Measurements from ENCODE around the gene GOLGA3. TPM values are rescaled to one million over a fixed set of nuclear protein-coding genes. Genes with fewer than 3 reads are reported as not detected.
"Not testable (repeated sequence)": the region's sequence is repeated elsewhere in the genome, so short reads cannot be mapped to it uniquely, and the experiment has no call there.

GOLGA3 gene
- total RNA-seq (10 to 100 TPM; 72.3 to 95.2 TPM), polyA plus RNA-seq (ENCODE audit: insufficient read depth, low read depth, low replicate concordance) (30.4 TPM)
- long read RNA-seq, donor 1, partial matches to known transcripts = 6 of 6 reads
- long read RNA-seq, donor 1, other reads (novel, unspliced or antisense) = 0 of 6 reads
- long read RNA-seq, donor 2 = 0 reads

- intact Hi-C loops (cut with DNase I; ENCODE audit: low total_unique reads) = no loop called here
- TF ChIP-seq POLR2A (IDR thresholded peaks at IDR 0.05) = no peak
- no peak for TF ChIP-seq CTCF (IDR thresholded peaks at IDR 0.05)
- peak; percentile 97 for DNase-seq
- Histone ChIP-seq H3K36me3 (ENCODE audit: low read depth, missing control alignments) (no peaks in the 10 kb centered on the region), H3K27me3 (no peaks in the 10 kb centered on the region), H3K4me1 (peaks cover 13% of the 10 kb centered on the region), H3K4me3 (peak within 1 kb of the TSS; percentile 90), H3K9me3 (no peaks in the 10 kb centered on the region), H3K27ac (peak within 1 kb of the TSS; percentile 98)
- 4 to 5% methylated on average over 14 to 74 of the region's 78 CpGs for WGBS, 2 donors
Observed at GRCh38 chr12:132828706-132829534, at the start of gene GOLGA3. GOLGA3 (minus strand) TSS chr12:132828869; CDS start chr12:132822128, 6,741 bp downstream.

GRCh38 chr12:132874620-132875019, 46.0 kb upstream of the GOLGA3 start:
- WGBS, 2 donors = 94% methylated on average over 6 to 21 of the region's 21 CpGs
- H3K27ac ChIP-seq; intact Hi-C loops (cut with DNase I; ENCODE audit: low total_unique reads); H3K9me3 ChIP-seq; H3K27me3 ChIP-seq; H3K36me3 ChIP-seq (ENCODE audit: low read depth, missing control alignments); H3K4me3 ChIP-seq; H3K4me1 ChIP-seq; DNase-seq: not testable (repeated sequence)

- Histone ChIP-seq H3K9me3 (no peaks in the 10 kb centered on the region), H3K4me3 (no peak overlapping the region), H3K36me3 (ENCODE audit: low read depth, missing control alignments) (no peaks in the 10 kb centered on the region), H3K27ac (no peak overlapping the region), H3K27me3 (no peaks in the 10 kb centered on the region), H3K4me1 (no peaks in the 10 kb centered on the region)
- DNase-seq = no peak
- intact Hi-C loops (cut with DNase I; ENCODE audit: low total_unique reads) = no loop called here
- WGBS, 2 donors = 97% methylated on average over 9 to 11 of the region's 11 CpGs
- TF ChIP-seq CTCF (IDR thresholded peaks at IDR 0.05) = no peak
- no peak for TF ChIP-seq POLR2A (IDR thresholded peaks at IDR 0.05)
Observed at GRCh38 chr12:132874175-132874574, 45.5 kb upstream of the GOLGA3 start.

GRCh38 chr12:132873724-132874123, 45.1 kb upstream of the GOLGA3 start:
- DNase-seq = no peak
- 91 to 94% methylated on average over 10 of the region's 10 CpGs for WGBS, 2 donors
- Histone ChIP-seq H3K4me1 (no peaks in the 10 kb centered on the region), H3K27me3 (no peaks in the 10 kb centered on the region), H3K9me3 (no peaks in the 10 kb centered on the region), H3K4me3 (no peak overlapping the region), H3K27ac (no peak overlapping the region), H3K36me3 (ENCODE audit: low read depth, missing control alignments) (no peaks in the 10 kb centered on the region)
- no peak for TF ChIP-seq CTCF (IDR thresholded peaks at IDR 0.05)
- no peak for TF ChIP-seq POLR2A (IDR thresholded peaks at IDR 0.05)
- intact Hi-C loops (cut with DNase I; ENCODE audit: low total_unique reads) = no loop called here

- no peaks in the 10 kb centered on the region for H3K4me1 ChIP-seq
- no peak overlapping the region for H3K27ac ChIP-seq
- 91 to 94% methylated on average over 8 to 12 of the region's 12 CpGs for WGBS, 2 donors
- H3K9me3 ChIP-seq = no peaks in the 10 kb centered on the region
- H3K27me3 ChIP-seq = no peaks in the 10 kb centered on the region
- H3K36me3 ChIP-seq (ENCODE audit: low read depth, missing control alignments) = no peaks in the 10 kb centered on the region
- H3K4me3 ChIP-seq = no peak overlapping the region
- no peak for TF ChIP-seq CTCF (IDR thresholded peaks at IDR 0.05)
- no peak for TF ChIP-seq POLR2A (IDR thresholded peaks at IDR 0.05)
- DNase-seq = no peak
- intact Hi-C loops (cut with DNase I; ENCODE audit: low total_unique reads) = no loop called here
Observed at GRCh38 chr12:132872975-132873421, 44.3 kb upstream of the GOLGA3 start.
